ENCODE results near the gene MAU2. TPM values are rescaled to one million over a fixed set of nuclear protein-coding genes. Genes with fewer than 3 reads are reported as not detected.
A peak's percentile ranks its signal among the peaks of the same experiment; 100 is the strongest.

The MAU2 gene
- total and polyA plus RNA-seq, 2 of the 13 experiments (the other 11 are each of a cell fraction or from before 2014, with no cell fraction given): 16.8 to 33.8 TPM

DNA sequence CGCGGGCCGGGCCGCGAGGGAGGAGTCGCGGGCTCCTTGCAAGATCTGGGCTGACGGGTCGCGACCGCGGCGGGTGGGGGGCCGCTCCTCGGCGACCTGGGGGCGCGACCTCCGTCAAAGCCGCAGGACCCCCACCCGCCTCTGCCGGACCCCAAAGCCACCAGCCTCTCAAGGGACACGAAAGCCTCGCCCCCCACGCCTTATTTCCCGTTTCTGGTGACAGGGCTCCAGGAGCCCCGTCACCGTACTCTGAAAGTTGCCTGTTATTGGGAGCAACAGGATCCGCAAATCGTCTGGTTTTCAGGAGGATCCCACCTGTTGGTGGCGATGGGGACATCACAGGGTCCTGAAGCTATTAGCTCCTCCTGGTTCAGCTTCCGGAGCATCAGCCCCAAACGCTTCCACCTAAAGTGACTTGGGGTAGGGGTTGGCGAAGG lies 530 bp downstream of the MAU2 start:
- 0 out of 2 replicates have a peak, but pooled peaks cover 3% of the 10 kb centered on the region for H4K20me1 ChIP-seq (ENCODE audit: insufficient read depth, low read length)
- H2AFZ ChIP-seq (ENCODE audit: low read length): no peak overlapping the region
- peaks cover 26% of the 10 kb centered on the region for H3K4me1 ChIP-seq (ENCODE audit: insufficient read depth, low read length)
- FAIRE-seq: peak; percentile 40
- peaks cover 50% of the 10 kb centered on the region for H3K79me2 ChIP-seq (ENCODE audit: insufficient read depth, low read length)
- no peaks in the 10 kb centered on the region; a peak in 1 of 5 replicates for H3K27me3 ChIP-seq (ENCODE audit: control insufficient read depth in 1 of 2, insufficient read depth in 2 of 2, low read length in 2 of 2)
- WGBS (ENCODE audit: low lambda C conversion rate): no CpG with 5 or more reads among the region's 34 CpGs
- no peaks in the 10 kb centered on the region for H3K9me3 ChIP-seq (ENCODE audit: low read length)
- H3K4me3 ChIP-seq (replicated peaks in 1 of 3; ENCODE audit: insufficient read depth in 1 of 3, low read depth in 2 of 3, low read length in 3 of 3): peak overlapping the region; percentile 82 to 100 (median 95)
- POLR2A ChIA-PET: interaction anchor here (0.8 to 1.4 kb wide), 4 partner anchors 13 to 118 kb away, joined by 3 to 4 read pairs (median 4); partner anchors contain the start of gene NR2C2AP
- peak overlapping the region; percentile 85 for H3K27ac ChIP-seq (ENCODE audit: extremely low read length, insufficient read depth, low read length)
- peak; percentile 55 for ATAC-seq
- peak overlapping the region; percentile 92 for H3K4me2 ChIP-seq (ENCODE audit: low read depth, low read length)
- peaks cover 9 to 26% of the 10 kb centered on the region in 2 experiments for H3K36me3 ChIP-seq (replicated peaks in 1 of 2; ENCODE audit: control insufficient read depth in 1 of 2, insufficient read depth in 2 of 2, low read length in 2 of 2)
- peak overlapping the region; percentile 98 for H3K9ac ChIP-seq (ENCODE audit: insufficient read depth, low read depth, low read length)
- peak; percentile 55 for DNase-seq (ENCODE audit: low spot score)
- CTCF ChIA-PET (ENCODE audit: low intra/inter-chr PET ratio, low total read pairs): no interaction called here
- intact Hi-C loops (cut with micrococcal nuclease; ENCODE audit: unreplicated experiment): loop anchor here (2.0 to 5.0 kb wide), 2 partner anchors 49 to 128 kb away; partner anchors contain the start of genes BORCS8, RFXANK and TM6SF2
- in situ Hi-C loops (cut with HindIII; ENCODE audit: extremely low pct_ligation_motif_present, low pct_unique_long_range_greater_than_20kb): no loop called here
- BruUV-seq (replicated peaks): no TSS peak
- TF ChIP-seq EED (CRISPR knock-in tag; IDR thresholded peaks at IDR 0.05): no peak; the same call in 1 of the 2 replicates
- TF ChIP-seq ZBTB21 (CRISPR knock-in tag; IDR thresholded peaks at IDR 0.05): no peak
- TF ChIP-seq, protein P1, sequence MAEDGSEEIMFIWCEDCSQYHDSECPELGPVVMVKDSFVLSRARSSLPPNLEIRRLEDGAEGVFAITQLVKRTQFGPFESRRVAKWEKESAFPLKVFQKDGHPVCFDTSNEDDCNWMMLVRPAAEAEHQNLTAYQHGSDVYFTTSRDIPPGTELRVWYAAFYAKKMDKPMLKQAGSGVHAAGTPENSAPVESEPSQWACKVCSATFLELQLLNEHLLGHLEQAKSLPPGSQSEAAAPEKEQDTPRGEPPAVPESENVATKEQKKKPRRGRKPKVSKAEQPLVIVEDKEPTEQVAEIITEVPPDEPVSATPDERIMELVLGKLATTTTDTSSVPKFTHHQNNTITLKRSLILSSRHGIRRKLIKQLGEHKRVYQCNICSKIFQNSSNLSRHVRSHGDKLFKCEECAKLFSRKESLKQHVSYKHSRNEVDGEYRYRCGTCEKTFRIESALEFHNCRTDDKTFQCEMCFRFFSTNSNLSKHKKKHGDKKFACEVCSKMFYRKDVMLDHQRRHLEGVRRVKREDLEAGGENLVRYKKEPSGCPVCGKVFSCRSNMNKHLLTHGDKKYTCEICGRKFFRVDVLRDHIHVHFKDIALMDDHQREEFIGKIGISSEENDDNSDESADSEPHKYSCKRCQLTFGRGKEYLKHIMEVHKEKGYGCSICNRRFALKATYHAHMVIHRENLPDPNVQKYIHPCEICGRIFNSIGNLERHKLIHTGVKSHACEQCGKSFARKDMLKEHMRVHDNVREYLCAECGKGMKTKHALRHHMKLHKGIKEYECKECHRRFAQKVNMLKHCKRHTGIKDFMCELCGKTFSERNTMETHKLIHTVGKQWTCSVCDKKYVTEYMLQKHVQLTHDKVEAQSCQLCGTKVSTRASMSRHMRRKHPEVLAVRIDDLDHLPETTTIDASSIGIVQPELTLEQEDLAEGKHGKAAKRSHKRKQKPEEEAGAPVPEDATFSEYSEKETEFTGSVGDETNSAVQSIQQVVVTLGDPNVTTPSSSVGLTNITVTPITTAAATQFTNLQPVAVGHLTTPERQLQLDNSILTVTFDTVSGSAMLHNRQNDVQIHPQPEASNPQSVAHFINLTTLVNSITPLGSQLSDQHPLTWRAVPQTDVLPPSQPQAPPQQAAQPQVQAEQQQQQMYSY (CRISPR knock-in tag; IDR thresholded peaks at IDR 0.05): no peak
- TF ChIP-seq GTF3A (CRISPR knock-in tag; conservative IDR thresholded peaks at IDR 0.05): no peak
- TF ChIP-seq, protein P2, sequence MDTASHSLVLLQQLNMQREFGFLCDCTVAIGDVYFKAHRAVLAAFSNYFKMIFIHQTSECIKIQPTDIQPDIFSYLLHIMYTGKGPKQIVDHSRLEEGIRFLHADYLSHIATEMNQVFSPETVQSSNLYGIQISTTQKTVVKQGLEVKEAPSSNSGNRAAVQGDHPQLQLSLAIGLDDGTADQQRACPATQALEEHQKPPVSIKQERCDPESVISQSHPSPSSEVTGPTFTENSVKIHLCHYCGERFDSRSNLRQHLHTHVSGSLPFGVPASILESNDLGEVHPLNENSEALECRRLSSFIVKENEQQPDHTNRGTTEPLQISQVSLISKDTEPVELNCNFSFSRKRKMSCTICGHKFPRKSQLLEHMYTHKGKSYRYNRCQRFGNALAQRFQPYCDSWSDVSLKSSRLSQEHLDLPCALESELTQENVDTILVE (CRISPR knock-in tag; IDR thresholded peaks at IDR 0.05): no peak
- no peak for TF ChIP-seq FOXK2 (IDR thresholded peaks at IDR 0.05)
- TF ChIP-seq SP1 (IDR thresholded peaks at IDR 0.05): no peak
- no peak for TF ChIP-seq SP1 (CRISPR knock-in tag; IDR thresholded peaks at IDR 0.05)
- TF ChIP-seq SRY (CRISPR knock-in tag; IDR thresholded peaks at IDR 0.05): no peak
- 0 out of 2 replicates have a peak, but pooled peaks have one; percentile 60 for TF ChIP-seq ZNF235 (CRISPR knock-in tag; IDR thresholded peaks at IDR 0.05; ENCODE audit: borderline replicate concordance)
- TF ChIP-seq ZFP90 (CRISPR knock-in tag; IDR thresholded peaks at IDR 0.05; ENCODE audit: borderline replicate concordance): no peak
- TF ChIP-seq ZNF883 (CRISPR knock-in tag; IDR thresholded peaks at IDR 0.05; ENCODE audit: not compliant biosample characterization): peak; percentile 10
- TF ChIP-seq, protein P3, sequence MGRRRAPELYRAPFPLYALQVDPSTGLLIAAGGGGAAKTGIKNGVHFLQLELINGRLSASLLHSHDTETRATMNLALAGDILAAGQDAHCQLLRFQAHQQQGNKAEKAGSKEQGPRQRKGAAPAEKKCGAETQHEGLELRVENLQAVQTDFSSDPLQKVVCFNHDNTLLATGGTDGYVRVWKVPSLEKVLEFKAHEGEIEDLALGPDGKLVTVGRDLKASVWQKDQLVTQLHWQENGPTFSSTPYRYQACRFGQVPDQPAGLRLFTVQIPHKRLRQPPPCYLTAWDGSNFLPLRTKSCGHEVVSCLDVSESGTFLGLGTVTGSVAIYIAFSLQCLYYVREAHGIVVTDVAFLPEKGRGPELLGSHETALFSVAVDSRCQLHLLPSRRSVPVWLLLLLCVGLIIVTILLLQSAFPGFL (CRISPR knock-in tag; IDR thresholded peaks at IDR 0.05): no peak
- TF ChIP-seq MEIS2 (CRISPR knock-in tag; IDR thresholded peaks at IDR 0.05): 0 out of 2 replicates have a peak, but pooled peaks have one; percentile 2
- TF ChIP-seq SALL1 (CRISPR knock-in tag; IDR thresholded peaks at IDR 0.05): 0 out of 2 replicates have a peak, but pooled peaks have one; percentile 1
- no peak for TF ChIP-seq PLRG1 (conservative IDR thresholded peaks at IDR 0.05)

Data from HepG2 (cell line).